NCI-H446 treated with DMSO at 0.1 percent for 48 hours (cell line): Measurements from ENCODE around the gene CCL2.

Source experiments
- DNase-seq: peaks from one replicate; lab custom pipeline; 2025; lab: John Stamatoyannopoulos, UW

CCL2 gene

DNA sequence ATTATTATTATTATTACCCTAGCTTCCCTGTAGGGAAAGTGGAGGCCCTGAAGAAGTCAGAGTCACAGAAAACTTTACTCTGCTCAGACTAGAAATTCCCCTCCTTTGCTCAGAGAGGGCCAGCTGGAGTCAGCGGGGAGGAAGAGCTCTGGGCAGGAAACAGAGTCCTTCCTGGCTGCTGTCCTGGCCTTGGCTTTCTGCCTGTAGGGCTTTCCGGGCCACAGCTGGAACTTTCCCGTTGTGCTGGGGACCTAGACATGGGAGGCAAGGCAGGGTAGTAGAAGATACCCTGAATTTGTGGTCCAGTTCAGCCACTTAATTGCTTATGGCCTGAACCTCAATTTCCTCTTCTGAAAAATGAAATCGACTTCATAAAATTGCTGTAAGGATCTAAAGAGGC is 14.0 kb upstream of the CCL2 start:
- DNase-seq = no peak

DNA sequence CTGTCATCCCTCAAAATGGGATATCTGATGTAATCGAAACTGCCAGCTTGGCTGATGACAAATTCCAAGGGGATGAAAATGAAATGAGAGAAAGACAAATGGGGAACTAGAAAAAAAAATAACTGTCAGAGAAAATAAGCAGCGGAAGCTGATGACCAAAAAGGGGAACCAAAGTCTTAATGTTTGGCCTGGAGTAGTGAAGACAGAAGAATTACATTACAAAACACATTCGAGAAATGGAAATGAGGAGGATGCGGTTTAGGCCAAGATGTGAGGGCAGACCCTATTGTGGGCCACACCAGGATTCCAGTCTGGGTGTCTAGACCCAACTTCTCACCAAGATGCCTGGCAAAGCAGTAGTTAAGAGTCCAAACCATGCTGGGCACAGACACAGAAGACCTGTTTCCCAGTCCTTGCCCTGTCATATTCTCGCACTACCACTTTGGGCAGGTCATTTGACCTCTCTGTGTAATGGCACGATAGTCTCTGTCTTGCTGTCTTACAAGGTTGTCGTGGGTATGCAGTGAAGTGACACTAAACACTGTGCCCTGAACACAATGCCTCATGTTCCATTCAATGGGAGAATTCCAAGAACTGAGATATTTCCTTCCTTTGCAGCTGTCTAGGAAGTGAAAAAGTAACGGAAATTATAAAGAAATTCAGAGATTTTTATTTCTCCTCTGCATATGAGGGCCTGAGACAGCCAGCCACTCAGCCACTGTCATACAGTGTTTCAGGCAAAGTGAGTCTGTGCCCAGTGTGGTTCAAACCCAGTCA is 12.3 kb upstream of the CCL2 start:
- DNase-seq = no peak

DNA sequence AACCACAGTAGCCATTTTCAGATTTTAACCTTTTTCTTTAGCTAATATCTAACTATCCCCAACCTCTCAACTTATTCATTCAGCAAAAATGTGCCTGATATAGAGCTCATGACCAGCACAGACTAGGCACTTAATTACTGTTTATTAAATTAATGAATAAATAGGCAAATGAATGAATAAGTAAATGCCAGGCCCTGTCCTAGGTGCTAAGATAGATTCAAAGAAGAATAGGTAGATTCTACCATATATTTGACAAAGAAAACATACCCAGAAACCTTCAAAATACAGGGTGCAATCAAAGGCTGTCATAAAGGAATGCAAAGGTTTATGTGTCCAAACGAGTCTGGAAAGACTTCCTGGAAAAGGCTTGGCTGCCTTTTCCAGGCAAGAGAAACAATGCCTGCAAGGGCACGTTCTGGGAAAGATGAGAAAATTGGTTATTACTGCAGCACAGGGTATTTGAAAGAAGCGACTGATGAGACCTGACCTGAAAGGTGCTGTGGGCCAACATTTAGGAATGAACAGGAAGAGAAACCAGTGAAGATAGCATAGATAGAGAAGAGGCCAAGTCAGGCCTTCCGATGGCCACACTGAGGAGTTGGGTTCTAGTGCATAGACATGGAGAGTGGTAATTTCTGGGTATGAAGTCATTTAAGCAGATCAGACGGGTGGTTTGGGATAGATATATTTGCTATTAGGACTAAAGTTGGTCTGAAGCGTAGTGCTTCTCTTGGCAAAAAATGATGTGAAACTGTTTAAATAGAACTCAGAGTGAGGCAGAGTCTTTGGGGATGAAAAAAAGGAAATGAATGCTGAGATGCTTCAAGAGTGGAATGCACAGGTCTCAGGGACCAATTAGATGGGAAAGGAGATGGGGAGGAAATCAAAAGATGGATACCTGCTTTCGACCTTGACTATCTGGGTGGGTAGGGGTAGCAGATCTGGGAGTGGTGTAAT is 11.4 kb upstream of the CCL2 start:
- DNase-seq = no peak

DNA sequence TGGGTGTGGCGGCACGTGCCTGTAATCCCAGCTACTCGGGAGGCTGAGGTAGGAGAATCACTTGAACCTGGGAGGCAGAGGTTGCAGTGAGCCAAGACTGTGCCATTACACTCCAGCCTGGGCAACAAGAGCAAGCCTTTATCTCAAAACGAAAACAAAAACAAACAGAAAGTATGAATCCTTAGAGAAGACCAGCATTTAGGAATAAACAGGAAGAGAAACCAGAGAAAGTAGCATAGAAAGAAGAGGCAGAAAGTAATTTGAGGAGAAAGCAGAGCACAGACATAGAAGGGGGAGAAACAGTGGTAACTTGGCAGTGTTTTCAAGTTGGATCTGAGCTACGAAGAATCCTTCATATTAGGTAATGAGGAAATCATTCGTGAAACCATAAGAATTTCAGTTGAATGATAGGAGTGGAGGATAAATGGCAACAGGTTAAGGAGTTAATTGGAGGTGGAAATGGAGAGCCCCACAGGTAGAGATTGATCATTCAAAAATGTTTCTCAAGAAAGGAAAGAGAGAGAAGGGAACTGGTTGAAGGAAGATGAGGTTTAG is 9.7 kb upstream of the CCL2 start:
- DNase-seq = no peak

DNA sequence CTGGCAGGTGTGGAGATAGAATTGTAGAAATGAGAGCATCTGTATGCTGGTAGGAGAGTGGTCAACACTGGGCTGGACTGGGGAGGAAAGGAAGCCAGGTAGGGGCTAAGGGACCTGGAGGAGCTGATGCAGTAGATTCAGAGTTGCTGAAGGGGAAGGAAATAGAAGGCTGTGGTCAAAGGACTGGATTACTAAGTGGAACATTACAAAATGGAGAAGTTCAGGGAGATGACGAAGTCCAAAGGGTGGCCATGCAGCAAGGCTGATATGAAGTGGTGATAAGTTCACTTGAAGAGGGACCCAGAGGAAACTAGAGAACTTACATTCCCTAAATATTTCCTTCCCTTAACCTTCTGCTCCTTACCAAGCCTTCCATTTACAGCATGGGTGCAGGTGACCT is 8.6 kb upstream of the CCL2 start:
- DNase-seq = no peak

DNA sequence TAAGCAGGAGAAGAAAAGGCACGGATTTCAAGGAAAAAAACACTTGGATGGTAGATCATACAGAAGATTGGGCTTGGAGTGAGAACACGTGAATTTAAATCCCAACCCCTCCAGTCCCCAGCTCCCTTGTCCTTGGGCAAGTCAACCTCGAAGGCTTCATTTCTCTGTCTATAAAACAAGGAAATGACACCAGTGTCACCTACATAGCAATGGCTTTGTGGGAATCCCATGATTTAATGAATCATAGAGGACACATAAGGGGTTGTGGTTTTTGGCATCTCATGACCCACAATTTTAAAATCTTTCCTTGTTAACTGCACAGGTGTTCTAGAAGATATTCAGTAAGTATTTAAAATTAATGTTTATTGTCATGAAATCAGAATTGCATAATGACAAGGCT is 8.2 kb upstream of the CCL2 start:
- no peak for DNase-seq

DNA sequence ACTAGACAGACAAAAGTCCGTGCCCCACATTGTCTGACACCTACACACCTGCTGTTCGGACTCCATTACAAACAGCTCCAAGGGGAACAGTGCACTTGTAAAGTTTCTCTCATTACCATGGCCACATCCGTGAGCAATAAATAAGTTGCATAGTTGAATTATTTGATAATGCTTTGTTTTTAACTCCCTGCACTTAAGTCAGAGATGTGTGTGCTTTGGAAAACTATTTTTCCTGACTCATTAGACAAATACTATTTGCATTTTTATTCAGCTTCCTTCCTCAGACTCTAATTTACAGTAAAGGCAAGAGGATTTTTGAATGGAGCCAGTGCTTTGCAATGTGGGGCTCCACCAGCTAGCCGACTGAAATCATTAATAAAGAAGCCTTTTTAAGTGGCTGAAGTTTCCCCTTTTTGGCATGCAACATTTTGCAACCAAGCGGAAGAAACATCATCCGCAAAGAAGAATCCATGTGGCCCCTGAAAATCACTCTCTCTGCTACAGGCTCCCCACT is 6.5 kb upstream of the CCL2 start:
- DNase-seq = no peak

DNA sequence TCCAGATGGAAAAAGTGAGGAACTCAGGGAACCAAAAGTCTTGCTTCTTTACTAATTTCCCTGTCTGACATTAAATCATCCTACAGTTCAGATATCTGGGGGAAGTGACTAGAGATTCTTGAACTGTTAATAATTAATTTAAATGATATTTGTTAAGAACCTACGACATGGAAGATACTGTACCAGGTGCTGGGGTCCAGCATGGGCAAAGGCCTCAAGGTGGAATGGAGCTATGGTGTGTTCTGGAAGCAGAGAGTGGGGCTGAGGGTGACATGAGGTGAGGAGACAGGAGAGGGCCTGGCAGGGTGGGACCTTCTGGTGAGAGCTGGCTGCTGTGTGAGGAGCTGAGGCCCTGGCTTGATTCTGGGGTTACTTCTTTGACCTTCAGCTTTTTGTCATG is 6.0 kb upstream of the CCL2 start:
- DNase-seq = no peak

DNA sequence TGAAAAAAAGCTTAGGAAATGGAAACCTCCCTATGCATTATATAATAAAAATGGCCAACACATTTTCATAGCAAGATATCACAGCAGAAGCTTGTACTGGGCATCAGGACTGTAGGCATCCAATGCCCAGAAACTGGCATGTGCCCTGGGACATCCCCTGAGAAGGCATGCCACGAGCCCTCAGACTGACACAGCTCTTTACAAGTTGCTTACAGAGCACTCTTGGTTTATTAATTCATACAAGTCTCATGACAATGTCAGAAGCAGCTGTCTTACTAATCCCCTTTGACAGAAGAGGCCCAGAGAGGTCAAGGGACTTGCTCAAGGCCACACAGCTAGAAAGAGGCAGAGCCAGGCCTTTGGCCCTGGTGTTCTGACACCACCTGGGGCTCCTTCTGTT is 5.6 kb upstream of the CCL2 start:
- no peak for DNase-seq

DNA sequence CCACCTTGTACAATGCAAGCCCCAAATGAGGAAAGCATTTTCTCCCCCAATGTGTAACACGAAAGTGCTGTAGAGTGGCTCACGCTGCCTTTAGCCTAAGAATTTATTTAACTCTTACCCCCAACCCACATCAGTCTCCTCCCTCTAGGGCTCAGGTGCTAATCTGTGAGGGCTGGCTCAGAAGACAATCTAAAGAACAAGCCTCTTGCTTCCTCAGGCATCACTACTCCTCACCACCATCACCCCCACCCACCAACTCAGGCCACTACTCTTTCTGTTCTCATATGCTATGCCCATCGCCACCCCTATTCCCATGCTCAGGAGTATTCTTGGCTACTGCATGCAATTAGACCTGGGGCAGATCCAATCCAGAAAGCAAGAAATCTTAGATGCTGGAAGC is 3.9 kb upstream of the CCL2 start:
- DNase-seq = no peak

DNA sequence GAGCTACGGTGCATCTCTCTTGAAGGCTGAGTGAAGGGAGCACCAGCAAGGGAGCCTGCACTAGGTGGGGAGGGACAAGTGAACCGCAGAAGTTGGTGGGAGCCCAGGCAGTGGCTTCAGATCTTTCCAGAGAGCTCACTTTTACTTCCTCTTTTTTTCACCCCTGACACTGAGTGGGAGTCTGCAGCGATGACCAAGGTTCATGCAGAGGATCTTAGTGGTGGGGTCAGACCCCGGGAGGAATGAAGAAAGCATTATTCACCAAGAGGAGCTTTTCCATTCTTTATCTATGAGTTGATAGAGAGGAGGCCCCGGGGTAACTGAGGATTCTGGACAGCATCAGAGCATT is 3.0 kb upstream of the CCL2 start:
- no peak for DNase-seq

DNA sequence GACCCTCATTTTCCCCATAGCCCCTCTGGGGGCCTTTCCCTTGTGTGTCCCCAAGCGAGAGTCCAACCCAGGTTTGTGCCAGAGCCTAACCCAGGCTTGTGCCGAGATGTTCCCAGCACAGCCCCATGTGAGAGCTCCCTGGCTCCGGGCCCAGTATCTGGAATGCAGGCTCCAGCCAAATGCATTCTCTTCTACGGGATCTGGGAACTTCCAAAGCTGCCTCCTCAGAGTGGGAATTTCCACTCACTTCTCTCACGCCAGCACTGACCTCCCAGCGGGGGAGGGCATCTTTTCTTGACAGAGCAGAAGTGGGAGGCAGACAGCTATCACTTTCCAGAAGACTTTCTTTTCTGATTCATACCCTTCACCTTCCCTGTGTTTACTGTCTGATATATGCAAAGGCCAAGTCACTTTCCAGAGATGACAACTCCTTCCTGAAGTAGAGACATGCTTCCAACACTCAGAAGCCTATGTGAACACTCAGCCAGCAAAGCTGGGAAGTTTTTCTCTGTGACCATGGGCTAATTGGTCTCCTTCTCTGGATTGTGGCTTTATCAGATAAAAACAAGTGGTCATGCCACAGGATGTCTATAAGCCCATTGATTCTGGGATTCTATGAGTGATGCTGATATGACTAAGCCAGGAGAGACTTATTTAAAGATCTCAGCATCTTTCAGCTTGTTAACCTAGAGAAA is 2.5 kb upstream of the CCL2 start:
- no peak for DNase-seq

DNA sequence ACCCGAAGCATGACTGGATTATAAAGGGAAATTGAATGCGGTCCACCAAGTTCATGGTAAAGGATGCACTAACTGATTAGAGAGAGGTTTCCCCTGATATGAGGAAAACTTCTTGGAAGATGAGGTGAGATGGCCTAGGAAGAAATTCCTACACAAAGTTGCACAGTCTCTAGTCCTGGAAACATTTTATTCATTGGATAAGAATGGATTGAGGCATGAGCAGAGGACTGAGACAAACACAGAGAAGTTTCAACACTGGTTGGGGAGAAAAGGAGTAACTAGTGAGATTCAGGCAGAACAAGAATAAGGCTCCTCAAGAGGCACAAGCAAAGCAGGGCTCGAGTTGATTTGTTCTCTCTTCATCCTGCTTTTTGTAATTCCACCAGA is 2.0 kb upstream of the CCL2 start:
- no peak for DNase-seq

DNA sequence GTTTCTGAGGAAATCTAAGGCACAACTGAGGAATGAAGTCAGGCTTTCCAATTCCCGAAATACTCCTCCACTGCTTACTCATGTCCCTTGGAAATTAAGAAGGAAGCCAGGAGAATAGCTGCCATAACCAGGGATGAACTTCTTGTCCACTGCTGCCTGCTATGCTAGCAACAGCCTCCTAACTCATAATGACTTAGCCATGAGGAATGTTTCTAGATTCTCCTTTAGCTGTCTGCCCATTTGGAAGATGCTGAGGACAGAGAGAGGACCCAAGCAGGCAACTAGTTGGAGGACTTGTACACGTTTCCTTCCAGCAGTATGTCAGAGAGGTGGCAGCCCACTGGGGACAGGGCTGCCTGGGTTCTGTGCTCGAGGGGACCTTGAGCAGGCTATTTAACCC is 939 bp upstream of the CCL2 start:
- no peak for DNase-seq

DNA sequence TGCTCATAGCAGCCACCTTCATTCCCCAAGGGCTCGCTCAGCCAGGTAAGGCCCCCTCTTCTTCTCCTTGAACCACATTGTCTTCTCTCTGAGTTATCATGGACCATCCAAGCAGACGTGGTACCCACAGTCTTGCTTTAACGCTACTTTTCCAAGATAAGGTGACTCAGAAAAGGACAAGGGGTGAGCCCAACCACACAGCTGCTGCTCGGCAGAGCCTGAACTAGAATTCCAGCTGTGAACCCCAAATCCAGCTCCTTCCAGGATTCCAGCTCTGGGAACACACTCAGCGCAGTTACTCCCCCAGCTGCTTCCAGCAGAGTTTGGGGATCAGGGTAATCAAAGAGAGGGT is 272 bp downstream of the CCL2 start:
- no peak for DNase-seq

DNA sequence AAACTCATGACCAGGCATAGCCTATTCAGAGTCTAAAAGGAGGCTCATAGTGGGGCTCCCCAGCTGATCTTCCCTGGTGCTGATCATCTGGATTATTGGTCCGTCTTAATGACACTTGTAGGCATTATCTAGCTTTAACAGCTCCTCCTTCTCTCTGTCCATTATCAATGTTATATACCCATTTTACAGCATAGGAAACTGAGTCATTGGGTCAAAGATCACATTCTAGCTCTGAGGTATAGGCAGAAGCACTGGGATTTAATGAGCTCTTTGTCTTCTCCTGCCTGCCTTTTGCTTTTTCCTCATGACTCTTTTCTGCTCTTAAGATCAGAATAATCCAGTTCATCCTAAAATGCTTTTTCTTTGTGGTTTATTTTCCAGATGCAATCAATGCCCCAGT is 756 bp downstream of the CCL2 start:
- DNase-seq = no peak

DNA sequence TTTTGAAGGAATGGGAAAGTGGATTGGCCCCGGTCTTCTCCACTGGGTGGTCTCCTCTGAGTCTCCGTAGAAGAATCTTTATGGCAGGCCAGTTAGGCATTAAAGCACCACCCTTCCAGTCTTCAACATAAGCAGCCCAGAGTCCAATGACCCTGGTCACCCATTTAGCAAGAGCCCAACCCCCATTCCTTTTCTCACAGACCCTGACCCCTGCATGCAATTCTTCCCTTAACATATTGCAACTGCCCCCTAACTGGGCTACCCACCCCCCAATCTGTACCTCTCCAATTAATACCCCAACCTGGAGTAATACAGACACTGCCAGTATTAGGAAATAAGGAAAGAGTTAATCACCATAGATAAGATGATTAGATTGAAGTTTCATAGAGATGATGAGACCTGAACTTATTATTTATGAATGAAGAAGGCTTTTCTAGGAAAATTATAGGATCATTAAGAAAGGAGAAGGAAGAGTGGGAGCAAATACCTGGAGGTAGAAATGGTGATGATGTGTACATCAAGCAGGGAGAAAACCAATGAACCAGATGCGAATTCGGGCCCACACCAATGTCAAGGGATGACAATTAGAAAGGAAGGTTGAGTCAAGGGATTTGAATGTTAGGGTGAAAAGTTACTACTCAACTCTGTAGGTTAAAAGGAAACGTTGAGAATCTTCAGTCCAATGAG is 2.4 kb downstream of the CCL2 start:
- DNase-seq = no peak

DNA sequence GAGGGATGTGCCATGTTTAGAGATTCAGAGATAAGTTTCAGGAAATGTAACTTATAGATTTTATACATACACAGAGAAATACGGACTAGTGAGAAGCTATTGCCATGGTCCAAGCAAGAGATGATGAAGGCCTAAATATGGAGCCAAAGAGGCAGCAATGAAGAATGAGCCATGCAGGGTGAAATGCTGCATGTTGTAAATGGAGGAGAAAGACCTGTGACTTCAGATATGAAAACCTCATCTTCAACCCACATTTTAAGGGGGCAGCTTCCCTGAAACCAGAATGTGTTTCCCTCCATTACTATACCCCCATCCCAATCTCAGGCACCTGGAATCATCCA is 2.9 kb downstream of the CCL2 start:
- no peak for DNase-seq

DNA sequence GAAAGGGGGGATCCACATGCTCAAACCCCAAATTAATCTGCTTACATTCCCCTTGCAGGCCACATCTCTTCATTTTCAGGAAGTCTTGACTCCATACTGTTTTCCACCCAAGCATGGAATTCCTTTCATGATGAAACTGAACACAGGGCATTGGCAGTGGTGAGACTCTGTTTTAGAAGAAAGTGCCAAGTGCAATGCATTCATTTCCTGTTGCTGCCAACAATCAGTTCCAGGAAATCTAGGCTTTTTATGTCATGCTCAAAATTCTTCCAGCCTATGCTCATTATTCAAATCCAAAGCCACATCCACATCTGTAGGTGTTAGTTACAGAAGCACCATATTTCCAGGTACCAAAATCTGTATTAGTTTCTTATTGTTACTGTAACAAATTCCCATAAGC is 4.1 kb downstream of the CCL2 start:
- no peak for DNase-seq

DNA sequence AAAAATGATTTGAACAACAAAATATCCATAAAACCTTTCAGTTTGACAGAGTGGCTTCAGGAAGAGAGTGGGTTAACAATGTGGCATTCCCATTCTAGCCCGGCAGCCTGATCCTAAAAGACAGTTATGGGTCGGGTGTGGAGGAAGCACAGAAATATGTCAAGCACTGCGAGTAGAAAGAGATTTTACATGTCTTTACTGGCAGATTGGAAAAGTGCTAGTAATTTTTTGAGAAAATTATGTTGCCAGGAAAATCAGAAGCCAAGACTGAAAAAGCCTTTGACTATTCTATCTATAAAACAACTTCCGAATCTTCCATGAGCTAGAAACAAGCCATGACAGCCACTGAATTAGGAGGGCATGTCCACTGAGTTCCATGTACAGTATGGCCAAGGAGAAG is 5.8 kb downstream of the CCL2 start:
- DNase-seq = no peak

DNA sequence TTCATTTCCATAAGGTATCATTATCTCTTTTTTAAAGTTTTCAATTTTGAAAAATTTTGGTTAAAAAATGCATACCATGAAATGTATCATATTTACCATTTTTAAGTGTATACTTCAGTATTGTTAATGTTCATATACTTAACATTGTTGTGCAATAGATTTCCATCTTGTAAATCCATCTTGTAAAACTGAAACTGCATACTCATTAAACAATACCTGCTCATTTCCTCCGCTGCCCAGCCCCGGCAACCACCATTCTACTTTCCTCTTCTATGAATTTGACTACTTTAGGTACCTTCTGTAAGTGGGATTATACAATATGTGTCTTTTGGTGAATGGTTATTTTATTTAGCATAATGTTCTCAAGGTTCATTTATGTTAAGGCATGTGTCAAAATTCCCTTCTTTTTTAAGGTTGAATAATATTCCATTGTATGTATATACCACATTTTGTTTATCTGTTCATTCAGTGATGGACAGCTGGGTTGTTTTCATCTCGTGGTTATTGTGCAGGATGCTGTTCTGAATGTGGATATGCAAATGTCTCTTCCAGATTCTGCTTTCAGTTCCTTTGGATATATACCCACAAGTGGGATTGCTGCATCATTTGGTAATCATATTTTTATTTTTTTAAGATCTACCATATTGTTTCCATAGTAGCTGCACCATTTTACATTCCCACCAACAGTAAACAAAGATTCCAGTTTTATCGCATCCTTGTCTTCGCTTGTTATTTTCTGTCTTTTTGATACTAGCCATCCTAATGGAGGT is 6.7 kb downstream of the CCL2 start:
- no peak for DNase-seq
